Hepatocyte (in vitro differentiated cells): ENCODE results near the gene DDIT3.

Experiments used
- EZH2 ChIP-seq: fragments of 200-600 bp; sonication (generic); IDR thresholded peaks from 2 replicates; pipeline ENCODE4 v1.6.1; 2016; ENCODE audit warnings: antibody characterized with exemption, mild to moderate bottlenecking, borderline replicate concordance
- TF ChIP-seq, protein P1 (sequence below): fragments of 200-600 bp; sonication (generic); IDR thresholded peaks from 2 replicates; pipeline ENCODE4 v1.5.1; 2016; ENCODE audit warnings: antibody characterized with exemption, mild to moderate bottlenecking; ENCODE audit not compliant: poor library complexity

DNA sequence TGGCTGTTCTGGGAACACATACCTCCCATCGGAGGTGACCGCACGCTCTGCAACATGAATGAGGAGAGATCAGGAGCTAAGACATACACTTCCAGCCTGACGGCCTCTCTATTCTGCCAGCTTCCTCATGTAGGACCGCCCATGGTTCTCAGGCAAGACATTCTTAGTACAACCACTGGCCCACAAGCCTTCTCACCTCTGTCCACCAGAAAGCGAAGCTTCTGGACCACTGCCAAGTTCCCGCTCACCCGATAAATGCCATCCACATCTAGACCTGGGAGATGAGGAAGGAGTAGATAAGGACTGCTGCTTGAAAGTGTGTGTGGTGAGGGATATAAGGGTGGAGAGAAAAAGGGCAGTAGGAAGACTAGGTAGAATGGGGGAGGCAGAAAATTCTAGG lies 45.9 kb downstream of the DDIT3 start:
- TF ChIP-seq, protein P1, sequence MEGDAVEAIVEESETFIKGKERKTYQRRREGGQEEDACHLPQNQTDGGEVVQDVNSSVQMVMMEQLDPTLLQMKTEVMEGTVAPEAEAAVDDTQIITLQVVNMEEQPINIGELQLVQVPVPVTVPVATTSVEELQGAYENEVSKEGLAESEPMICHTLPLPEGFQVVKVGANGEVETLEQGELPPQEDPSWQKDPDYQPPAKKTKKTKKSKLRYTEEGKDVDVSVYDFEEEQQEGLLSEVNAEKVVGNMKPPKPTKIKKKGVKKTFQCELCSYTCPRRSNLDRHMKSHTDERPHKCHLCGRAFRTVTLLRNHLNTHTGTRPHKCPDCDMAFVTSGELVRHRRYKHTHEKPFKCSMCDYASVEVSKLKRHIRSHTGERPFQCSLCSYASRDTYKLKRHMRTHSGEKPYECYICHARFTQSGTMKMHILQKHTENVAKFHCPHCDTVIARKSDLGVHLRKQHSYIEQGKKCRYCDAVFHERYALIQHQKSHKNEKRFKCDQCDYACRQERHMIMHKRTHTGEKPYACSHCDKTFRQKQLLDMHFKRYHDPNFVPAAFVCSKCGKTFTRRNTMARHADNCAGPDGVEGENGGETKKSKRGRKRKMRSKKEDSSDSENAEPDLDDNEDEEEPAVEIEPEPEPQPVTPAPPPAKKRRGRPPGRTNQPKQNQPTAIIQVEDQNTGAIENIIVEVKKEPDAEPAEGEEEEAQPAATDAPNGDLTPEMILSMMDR, result no peak
- no peak for TF ChIP-seq EZH2
